Activated CD8-positive, alpha-beta T cell treated with anti-CD3 and anti-CD28 coated beads for 36 hours (primary cell): ENCODE measurements around the gene PTH1R. TPM values are rescaled to one million over a fixed set of nuclear protein-coding genes. Genes with fewer than 3 reads are reported as not detected.

ENCODE experiments used
- ATAC-seq: fragments of 200-7000 bp; cut with Tn5 transposase; one replicate; pipeline ENCODE4 v1.10.0; 2021; ENCODE audit warnings: mild to moderate bottlenecking, moderate library complexity
- CTCF ChIA-PET: fragments of 350-600 bp; sonication (Branson Sonifier 250); formaldehyde crosslinking; loops from one replicate; lab custom pipeline; 2021; ENCODE audit warnings: antibody characterized with exemption; lab: Charles Lee
- POLR2A ChIA-PET: fragments of 350-600 bp; sonication (Branson Sonifier 250); formaldehyde crosslinking; loops from one replicate; lab custom pipeline; 2021; ENCODE audit warnings: antibody characterized with exemption; lab: Charles Lee
- DNase-seq: peaks from one replicate; pipeline ENCODE4 v3.0.0-alpha.2; 2020
- H3K27ac Mint-ChIP-seq: one replicate; pipeline ENCODE4 v1.8.0; 2021; ENCODE audit warnings: mild to moderate bottlenecking, mixed read lengths
- H3K27me3 Mint-ChIP-seq: one replicate; pipeline ENCODE4 v1.8.0; 2021; ENCODE audit warnings: mixed read lengths
- H3K36me3 Mint-ChIP-seq: one replicate; pipeline ENCODE4 v1.8.0; 2021; ENCODE audit warnings: low read depth, mixed read lengths
- H3K4me1 Mint-ChIP-seq: one replicate; pipeline ENCODE4 v1.8.0; 2021; ENCODE audit warnings: low read depth, mixed read lengths
- H3K4me3 Mint-ChIP-seq: one replicate; pipeline ENCODE4 v1.8.0; 2021; ENCODE audit warnings: mild to moderate bottlenecking, moderate library complexity, mixed read lengths
- H3K9me3 Mint-ChIP-seq: one replicate; pipeline ENCODE4 v1.8.0; 2021; ENCODE audit warnings: mixed read lengths
- CTCF ChIP-seq: fragments of 200-600 bp; IDR thresholded peaks from one replicate; pipeline ENCODE4 v1.8.0; 2022; ENCODE audit warnings: antibody characterized with exemption, mild to moderate bottlenecking
- intact Hi-C: fragments of 100-400 bp; cut with micrococcal nuclease; formaldehyde crosslinking; loops from one replicate; pipeline ENCODE4 v1.10.0; 2022
- total RNA-seq, 2 experiments: library from RNA; stranded (reverse); gene quantifications; one replicate each; pipeline ENCODE4 v1.2.3, GENCODE V29; 2021

Gene PTH1R
- total RNA-seq, 2 experiments from 2014 or later = not detected

GRCh38 chr3:46864061-46864881 is 13.2 kb upstream of the PTH1R start:
- TF ChIP-seq CTCF = no peak
- Mint-ChIP-seq H3K4me3 (no peak overlapping the region), H3K9me3 (no peaks in the 10 kb centered on the region), H3K36me3 (no peaks in the 10 kb centered on the region), H3K4me1 (no peaks in the 10 kb centered on the region), H3K27me3 (no peaks in the 10 kb centered on the region), H3K27ac (no peak overlapping the region)
- CTCF ChIA-PET = interaction anchor here (0.6 to 1.7 kb wide), 2 partner anchors 31 to 58 kb away, joined by 3 to 4 read pairs; no protein-coding TSS in a partner anchor
- POLR2A ChIA-PET = no interaction called here
- intact Hi-C loops = no loop called here
- no peak for ATAC-seq
- no peak for DNase-seq

GRCh38 chr3:46865031-46865507 is 12.5 kb upstream of the PTH1R start:
- Mint-ChIP-seq H3K4me3 (no peak overlapping the region), H3K36me3 (no peaks in the 10 kb centered on the region), H3K27me3 (no peaks in the 10 kb centered on the region), H3K27ac (no peak overlapping the region), H3K4me1 (no peaks in the 10 kb centered on the region), H3K9me3 (no peaks in the 10 kb centered on the region)
- CTCF ChIA-PET = interaction anchor here (1.7 to 3.1 kb wide), 2 partner anchors 25 to 93 kb away, joined by 4 to 23 read pairs; no protein-coding TSS in a partner anchor
- POLR2A ChIA-PET = no interaction called here
- no peak for ATAC-seq
- DNase-seq = no peak
- TF ChIP-seq CTCF = no peak
- intact Hi-C loops = no loop called here

GRCh38 chr3:46865546-46865945 is 12.0 kb upstream of the PTH1R start:
- Mint-ChIP-seq H3K9me3 (no peaks in the 10 kb centered on the region), H3K27me3 (no peaks in the 10 kb centered on the region), H3K4me1 (no peaks in the 10 kb centered on the region), H3K27ac (no peak overlapping the region), H3K36me3 (no peaks in the 10 kb centered on the region), H3K4me3 (no peak overlapping the region)
- no peak for TF ChIP-seq CTCF
- intact Hi-C loops = no loop called here
- ChIA-PET POLR2A (no interaction called here), CTCF (interaction anchor here (1.0 to 3.1 kb wide), 6 partner anchors 9 to 162 kb away, joined by 3 to 23 read pairs (median 4); no protein-coding TSS in a partner anchor)
- DNase-seq = no peak
- ATAC-seq = no peak

GRCh38 chr3:46866032-46866595 is 11.4 kb upstream of the PTH1R start:
- H3K4me1 Mint-ChIP-seq = no peaks in the 10 kb centered on the region
- ATAC-seq (no peak), DNase-seq (no peak)
- ChIA-PET CTCF (interaction anchor here (0.6 to 3.1 kb wide), 19 partner anchors 9 to 458 kb away, joined by 3 to 23 read pairs (median 4); no protein-coding TSS in a partner anchor), POLR2A (no interaction called here)
- no peak for TF ChIP-seq CTCF
- H3K27ac Mint-ChIP-seq = no peak overlapping the region
- no peak overlapping the region for H3K4me3 Mint-ChIP-seq
- no peaks in the 10 kb centered on the region for H3K27me3 Mint-ChIP-seq
- no peaks in the 10 kb centered on the region for H3K36me3 Mint-ChIP-seq
- H3K9me3 Mint-ChIP-seq = no peaks in the 10 kb centered on the region
- intact Hi-C loops = loop anchor here (2.0 kb wide), 2 partner anchors 29 to 43 kb away; no protein-coding TSS in a partner anchor
